Liver (tissue), 9 donors: ENCODE data around the gene DIDO1. TPM values are rescaled to one million over a fixed set of nuclear protein-coding genes. Genes with fewer than 3 reads are reported as not detected.

Experiments
- DNase-seq: peaks from one replicate; pipeline ENCODE4 v3.0.0-alpha.2; 2017; ENCODE audit warnings: low spot score
- H3K27ac ChIP-seq, 2 donors: one replicate each; pipeline ENCODE4 v1.7.0; 2013; ENCODE audit warnings: inconsistent platforms in 2 of 2, low read length in 2 of 2, control low read depth in 1 of 2, low read depth in 1 of 2, mild to moderate bottlenecking in 1 of 2
- H3K27me3 ChIP-seq, 4 donors: one replicate each; pipeline versions ENCODE4 v1.6.1 to v1.7.0; 2013; ENCODE audit warnings: low read length in 3 of 4, inconsistent platforms in 1 of 4, mild to moderate bottlenecking in 1 of 4, moderate library complexity in 1 of 4; ENCODE audit not compliant: control insufficient read depth in 4 of 4, insufficient read depth in 4 of 4
- H3K36me3 ChIP-seq, 4 donors: one replicate each; pipeline versions ENCODE4 v1.6.1 to v1.7.0; 2013; ENCODE audit warnings: low read length in 3 of 4, mild to moderate bottlenecking in 3 of 4, low read depth in 1 of 4, moderate library complexity in 1 of 4; ENCODE audit not compliant: control insufficient read depth in 4 of 4, insufficient read depth in 3 of 4
- H3K4me1 ChIP-seq, 4 donors: one replicate each; pipeline versions ENCODE4 v1.6.1 to v1.7.0; 2013; ENCODE audit warnings: low read length in 3 of 4, mild to moderate bottlenecking in 3 of 4, moderate library complexity in 1 of 4; ENCODE audit not compliant: control insufficient read depth in 4 of 4, insufficient read depth in 4 of 4
- H3K4me3 ChIP-seq, 3 donors: one replicate each; pipeline versions ENCODE4 v1.6.1 to v1.7.0; 2013; ENCODE audit warnings: low read length in 3 of 3, control low read depth in 1 of 3, low read depth in 1 of 3, mild to moderate bottlenecking in 1 of 3
- H3K9ac ChIP-seq, 2 donors: one replicate each; pipeline ENCODE4 v1.7.0; 2013; ENCODE audit warnings: low read length in 2 of 2, mild to moderate bottlenecking in 2 of 2, moderate library complexity in 2 of 2, control low read depth in 1 of 2, low read depth in 1 of 2
- H3K9me3 ChIP-seq, 4 donors: one replicate each; pipeline versions ENCODE4 v1.6.1 to v1.7.0; 2013; ENCODE audit warnings: low read length in 3 of 4; ENCODE audit not compliant: control insufficient read depth in 4 of 4
- ATF3 ChIP-seq: IDR thresholded peaks from 2 replicates; pipeline ENCODE4 v1.6.1; 2016; ENCODE audit warnings: antibody characterized with exemption
- CTCF ChIP-seq: fragments of 150-350 bp; IDR thresholded peaks from 2 replicates; pipeline ENCODE4 v1.5.1; 2017; ENCODE audit warnings: improper control_type of control experiment, low read depth, low read length; ENCODE audit not compliant: missing input control
- EGR1 ChIP-seq, 2 donors: IDR thresholded peaks; 2 replicates each; pipeline ENCODE4 v1.6.1; 2016 to 2018; ENCODE audit warnings: antibody characterized with exemption in 2 of 2, low read depth in 2 of 2
- FOXA1 ChIP-seq: IDR thresholded peaks from 2 replicates; pipeline ENCODE4 v1.6.1; 2016; ENCODE audit warnings: antibody characterized with exemption
- FOXA2 ChIP-seq: IDR thresholded peaks from 2 replicates; pipeline ENCODE4 v1.6.1; 2016; ENCODE audit warnings: antibody characterized with exemption
- GABPA ChIP-seq, 2 donors: IDR thresholded peaks in 1 of 2; conservative IDR thresholded peaks in 1 of 2; 2 replicates each; pipeline ENCODE4 v1.6.1; 2016; ENCODE audit warnings: antibody characterized with exemption in 2 of 2, mild to moderate bottlenecking in 1 of 2, moderate library complexity in 1 of 2
- HNF4A ChIP-seq, 2 donors: conservative IDR thresholded peaks; 2 replicates each; pipeline ENCODE4 v1.6.1; 2016; ENCODE audit warnings: antibody characterized with exemption in 2 of 2, mild to moderate bottlenecking in 2 of 2
- HNF4G ChIP-seq: IDR thresholded peaks from 2 replicates; pipeline ENCODE4 v1.6.1; 2016; ENCODE audit warnings: antibody characterized with exemption
- JUND ChIP-seq, 2 donors: IDR thresholded peaks; 2 replicates each; pipeline ENCODE4 v1.6.1; 2016; ENCODE audit warnings: antibody characterized with exemption in 2 of 2
- MAX ChIP-seq: IDR thresholded peaks from 2 replicates; pipeline ENCODE4 v1.6.1; 2016; ENCODE audit warnings: antibody characterized with exemption
- NR2F2 ChIP-seq: IDR thresholded peaks from 2 replicates; pipeline ENCODE4 v1.6.1; 2016; ENCODE audit warnings: antibody characterized with exemption
- RAD21 ChIP-seq, 2 donors: IDR thresholded peaks; 2 replicates each; pipeline ENCODE4 v1.6.1; 2016; ENCODE audit warnings: antibody characterized with exemption in 2 of 2, mild to moderate bottlenecking in 2 of 2
- REST ChIP-seq: IDR thresholded peaks from 2 replicates; pipeline ENCODE4 v1.6.1; 2016; ENCODE audit warnings: antibody characterized with exemption, mild to moderate bottlenecking
- RXRA ChIP-seq, 2 donors: IDR thresholded peaks; 2 replicates each; pipeline ENCODE4 v1.6.1; 2017 to 2018; ENCODE audit warnings: antibody characterized with exemption in 2 of 2, mild to moderate bottlenecking in 1 of 2
- SP1 ChIP-seq: IDR thresholded peaks from 2 replicates; pipeline ENCODE4 v1.6.1; 2018; ENCODE audit warnings: antibody characterized with exemption, mild to moderate bottlenecking
- TAF1 ChIP-seq: conservative IDR thresholded peaks from 2 replicates; pipeline ENCODE4 v1.6.1; 2016; ENCODE audit warnings: antibody characterized with exemption, mild to moderate bottlenecking
- ZBTB33 ChIP-seq: IDR thresholded peaks from 2 replicates; pipeline ENCODE4 v1.6.1; 2016; ENCODE audit warnings: antibody characterized with exemption
- WGBS: extraction: QIAGEN DNeasy Blood & Tissue Kit; methylation state at CpG from one replicate; pipeline ENCODE4 v1.1.7; 2013; 5-methylcytosine and 5-hydroxymethylcytosine counted together
- polyA plus RNA-seq, 2 donors: library from polyadenylated mRNA; stranded (reverse) in 1 of 2; unstranded in 1 of 2; fragments of 200-250 nt in 1 of 2; fragments of >200 nt in 1 of 2; fragmentation: Nextera tagmentation in 1 of 2; extraction: Ambion mirVana in 1 of 2; gene quantifications; one replicate each; pipeline versions ENCODE4 v1.2.1 to v1.2.3, GENCODE V29; 2013 to 2015
- total RNA-seq, 2 donors: library from RNA; depleted of rRNA; stranded (reverse); fragments of >200 nt; gene quantifications; one replicate each; pipeline ENCODE4 v1.2.3, GENCODE V29; 2014
- donor health status: healthy.
- donor health status: healthy.
- donor health status: healthy.
- donor health status: healthy.
- donor health status: healthy.

DIDO1 gene
- total and polyA plus RNA-seq, 4 donors, result 10.1 to 43.1 (median 17.4) TPM

- Histone ChIP-seq H3K9ac (no peak overlapping the region), H3K36me3 (peaks cover 12 to 47% (median 34%) of the 10 kb centered on the region in 4 donors), H3K27me3 (no peaks in the 10 kb centered on the region), H3K27ac (no peak overlapping the region), H3K4me1 (peaks cover 5 to 42% (median 32%) of the 10 kb centered on the region in 4 donors), H3K9me3 (no peaks in the 10 kb centered on the region), H3K4me3 (no peak overlapping the region)
- DNase-seq, result no peak
- WGBS, result 67% methylated on average over 7 of the region's 7 CpGs
- TF ChIP-seq MAX, result no peak
- no peak for TF ChIP-seq FOXA2
- TF ChIP-seq NR2F2, result no peak
- no peak for TF ChIP-seq FOXA1
- TF ChIP-seq JUND (IDR thresholded peaks at IDR 0.05), result no peak
- TF ChIP-seq RAD21 (IDR thresholded peaks at IDR 0.05), result no peak
- TF ChIP-seq TAF1, result no peak
- no peak for TF ChIP-seq GABPA (IDR thresholded peaks at IDR 0.05 in 1 of 2, conservative IDR thresholded peaks at IDR 0.05 in 1 of 2)
- TF ChIP-seq SP1, result no peak
- no peak for TF ChIP-seq CTCF
- TF ChIP-seq HNF4G, result no peak
- TF ChIP-seq EGR1 (IDR thresholded peaks at IDR 0.05; ENCODE audit: low read depth in 2 of 2), result no peak
- no peak for TF ChIP-seq HNF4A (conservative IDR thresholded peaks at IDR 0.05)
- no peak for TF ChIP-seq RXRA (IDR thresholded peaks at IDR 0.05)
- no peak for TF ChIP-seq REST
These were observed 13.2 kb downstream of the DIDO1 start for GRCh38 chr20:62913043-62913630.

- TF ChIP-seq RXRA (IDR thresholded peaks at IDR 0.05), result no peak
- TF ChIP-seq HNF4G, result no peak
- TF ChIP-seq HNF4A (conservative IDR thresholded peaks at IDR 0.05), result no peak
- TF ChIP-seq FOXA1, result no peak
- no peak for TF ChIP-seq ATF3
- TF ChIP-seq RAD21 (IDR thresholded peaks at IDR 0.05), result no peak
- TF ChIP-seq ZBTB33, result no peak
- Histone ChIP-seq H3K4me1 (peaks cover 1 to 33% (median 20%) of the 10 kb centered on the region in 4 donors), H3K27me3 (no peaks in the 10 kb centered on the region), H3K27ac (no peak overlapping the region), H3K4me3 (no peak overlapping the region), H3K9me3 (no peaks in the 10 kb centered on the region), H3K36me3 (peaks cover 12 to 61% (median 41%) of the 10 kb centered on the region in 4 donors), H3K9ac (no peak overlapping the region)
- no peak for DNase-seq
- 88% methylated on average over 10 of the region's 10 CpGs for WGBS
These were observed 14.5 kb downstream of the DIDO1 start for GRCh38 chr20:62911701-62912280.
